T follicular helper cell (primary cell): ENCODE measurements around the gene CEP170.

Experiments used
- DNase-seq: peaks from one replicate; pipeline ENCODE4 v3.0.0-alpha.2; 2020; ENCODE audit warnings: low read depth

Gene CEP170

GRCh38 chr1:243267914-243268653 is 13.0 kb upstream of the CEP170 start:
- DNase-seq = no peak

- no peak for DNase-seq
These were observed 12.4 kb upstream of the CEP170 start for GRCh38 chr1:243267471-243267880.

- no peak for DNase-seq
These were observed 11.2 kb upstream of the CEP170 start for GRCh38 chr1:243266231-243266630.

- DNase-seq = no peak
These were observed 9.6 kb upstream of the CEP170 start for GRCh38 chr1:243264717-243265116.

- DNase-seq = no peak
These were observed 6.3 kb upstream of the CEP170 start for GRCh38 chr1:243261390-243261789.

- DNase-seq = no peak
These were observed 5.3 kb upstream of the CEP170 start for GRCh38 chr1:243260221-243260880.

- no peak for DNase-seq
These were observed 3.6 kb upstream of the CEP170 start for GRCh38 chr1:243258731-243259130.

- DNase-seq = no peak
These were observed 2.1 kb upstream of the CEP170 start for GRCh38 chr1:243257189-243257588.

- DNase-seq = no peak
These were observed 1.5 kb upstream of the CEP170 start for GRCh38 chr1:243256590-243256989.

- DNase-seq = peak; percentile 92
These were observed 871 bp upstream of the CEP170 start, which contains the start of gene SDCCAG8 for GRCh38 chr1:243255791-243256512. Gene SDCCAG8, plus strand, starts transcription at chr1:243256041. Its CDS starts 133 bp downstream, at chr1:243256174.

GRCh38 chr1:243254233-243254926 is 701 bp downstream of the CEP170 start:
- DNase-seq = peak; percentile 42

- DNase-seq = no peak
These were observed 1.2 kb downstream of the CEP170 start for GRCh38 chr1:243253926-243254232.

- no peak for DNase-seq
These were observed 1.7 kb downstream of the CEP170 start for GRCh38 chr1:243253211-243253925.

- DNase-seq = no peak
These were observed 3.5 kb downstream of the CEP170 start for GRCh38 chr1:243251539-243251938.

GRCh38 chr1:243250102-243250501 is 5.0 kb downstream of the CEP170 start:
- DNase-seq = no peak

- DNase-seq = no peak
These were observed 5.9 kb downstream of the CEP170 start for GRCh38 chr1:243249214-243249613.

GRCh38 chr1:243247901-243248300 is 7.2 kb downstream of the CEP170 start:
- no peak for DNase-seq

GRCh38 chr1:243246916-243247315 is 8.2 kb downstream of the CEP170 start:
- no peak for DNase-seq

- DNase-seq = no peak
These were observed 10.6 kb downstream of the CEP170 start for GRCh38 chr1:243244432-243244841.

- DNase-seq = no peak
These were observed 18.4 kb downstream of the CEP170 start for GRCh38 chr1:243236604-243237252.

- no peak for DNase-seq
These were observed 20.0 kb downstream of the CEP170 start for GRCh38 chr1:243234978-243235647.
